NCI-H2029 treated with DMSO at 0.1 percent for 48 hours (cell line): ENCODE data around the gene UROS.

Experiments used
- DNase-seq: peaks from one replicate; lab custom pipeline; 2025; lab: John Stamatoyannopoulos, UW

Gene UROS

DNA sequence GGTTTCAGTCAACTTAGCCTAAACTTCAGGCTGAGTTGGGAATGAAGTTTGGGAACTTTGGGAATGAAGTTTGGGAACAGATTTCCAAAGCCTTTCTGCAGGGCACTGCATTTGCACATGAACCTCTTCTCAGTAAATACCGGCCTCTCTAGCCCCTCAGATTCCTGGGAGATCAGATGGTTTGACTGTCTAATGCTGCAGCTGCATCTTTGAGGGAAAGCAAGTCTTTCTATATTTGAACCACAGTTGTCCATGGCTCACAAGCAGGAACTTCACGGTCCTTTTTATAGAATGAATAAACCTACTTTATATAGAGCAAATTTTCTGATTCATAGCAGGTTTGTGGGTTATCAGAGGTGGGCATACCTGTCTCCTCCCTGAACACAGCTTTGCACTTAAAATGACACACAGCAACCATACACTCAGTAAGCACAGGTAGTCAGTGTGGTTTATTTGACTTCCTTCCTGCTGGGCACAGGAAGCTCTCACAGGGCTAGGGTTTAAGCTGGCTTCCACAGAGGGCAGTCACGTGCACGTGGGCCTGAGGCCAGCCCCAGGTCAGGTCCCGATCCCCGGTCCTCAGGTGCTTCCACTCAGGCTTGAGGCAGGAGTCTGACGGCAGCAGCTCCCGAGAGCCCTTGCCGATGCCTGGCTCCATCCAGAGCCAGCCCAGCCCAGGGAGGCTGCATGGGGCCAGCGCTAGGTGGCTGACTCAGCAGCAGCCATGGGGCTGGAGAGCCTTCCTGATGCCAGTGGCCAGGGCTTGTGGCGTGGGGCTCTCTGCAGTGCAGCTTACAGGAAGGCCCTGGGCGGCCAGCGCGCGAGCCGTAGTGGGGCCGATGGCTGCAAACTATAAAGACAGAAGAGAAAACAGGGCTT is 34.7 kb downstream of the UROS start:
- DNase-seq, result no peak

DNA sequence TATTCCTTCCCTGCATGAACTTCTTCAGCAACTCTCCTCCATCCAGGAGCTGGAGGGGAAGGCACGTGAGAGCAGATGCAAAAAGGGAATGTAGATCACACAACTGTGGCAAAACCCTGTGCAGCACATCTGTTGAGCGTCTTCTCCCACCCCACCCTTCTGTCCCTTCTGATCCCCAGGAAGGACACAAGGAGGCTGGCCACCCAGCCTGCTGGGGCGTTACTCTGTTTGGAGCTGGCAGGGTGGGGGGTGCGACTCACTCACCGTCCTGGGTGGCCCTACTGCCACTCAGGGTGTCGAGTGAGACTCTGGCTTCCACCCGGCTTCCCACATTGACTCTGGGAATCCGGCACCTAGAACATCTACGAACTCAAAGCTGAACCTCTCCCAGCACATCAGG is 37.3 kb downstream of the UROS start:
- DNase-seq, result no peak

DNA sequence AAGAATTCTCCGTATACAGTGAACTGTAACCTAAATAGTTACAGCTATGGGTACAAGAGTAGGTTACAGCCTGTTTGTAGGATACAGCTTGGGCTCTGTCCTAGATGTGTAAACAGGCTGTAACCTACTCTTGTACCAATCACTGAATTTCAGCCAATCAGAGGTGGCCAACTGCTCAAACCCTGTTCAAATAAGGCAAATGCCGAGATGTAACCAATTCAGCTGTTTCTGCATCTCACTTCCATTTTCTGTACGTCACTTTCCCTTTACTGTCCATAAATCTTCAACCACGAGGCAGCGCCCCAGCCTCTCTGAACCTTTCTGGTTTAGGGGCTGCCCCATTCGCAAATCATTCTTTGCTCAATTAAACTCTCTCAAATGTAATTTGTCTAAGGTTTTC is 39.1 kb downstream of the UROS start:
- DNase-seq, result no peak

DNA sequence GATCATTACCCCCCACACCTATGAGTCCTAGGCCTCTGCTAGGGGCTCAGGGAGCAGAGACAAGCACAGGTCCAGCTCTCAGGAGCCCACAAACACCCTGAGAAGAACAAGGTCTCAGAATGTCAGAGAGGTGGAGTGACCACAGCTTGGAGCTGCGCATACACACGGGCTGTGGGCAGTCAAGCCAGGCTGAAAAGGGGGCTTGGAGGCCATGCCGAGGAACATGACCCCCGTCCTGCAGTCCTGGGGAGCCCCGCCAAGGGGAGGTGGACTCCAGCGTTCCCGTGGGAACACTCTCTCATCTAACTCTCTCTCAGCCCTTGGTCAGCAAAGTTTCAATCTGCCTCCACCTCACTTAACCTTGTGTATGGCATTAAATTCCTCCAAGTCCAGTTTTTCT is 39.6 kb downstream of the UROS start:
- DNase-seq, result no peak

GRCh38 chr10:125782616-125783015 is 40.4 kb downstream of the UROS start:
- DNase-seq, result no peak

DNA sequence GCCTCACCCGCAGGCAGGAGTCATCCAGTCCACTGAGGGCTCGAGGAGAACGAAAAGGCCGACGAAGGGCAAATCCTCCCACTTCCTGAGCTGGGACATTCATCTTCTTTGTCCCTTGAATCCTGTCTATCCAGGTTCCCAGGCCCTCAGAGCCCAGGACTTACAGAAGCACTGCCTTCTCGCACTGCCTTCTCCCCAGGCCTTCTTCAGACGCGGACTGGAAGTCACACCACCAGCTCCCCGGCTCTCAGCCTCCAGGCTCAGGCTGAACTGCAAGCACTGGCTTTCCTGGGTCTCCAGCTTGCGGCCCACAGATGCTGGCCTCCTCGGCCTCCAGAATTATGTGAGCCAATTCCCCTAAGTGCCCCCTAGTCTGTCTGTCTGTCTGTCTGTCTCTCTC is 41.0 kb downstream of the UROS start:
- DNase-seq, result no peak

GRCh38 chr10:125781374-125781773 is 41.7 kb downstream of the UROS start:
- DNase-seq, result no peak

DNA sequence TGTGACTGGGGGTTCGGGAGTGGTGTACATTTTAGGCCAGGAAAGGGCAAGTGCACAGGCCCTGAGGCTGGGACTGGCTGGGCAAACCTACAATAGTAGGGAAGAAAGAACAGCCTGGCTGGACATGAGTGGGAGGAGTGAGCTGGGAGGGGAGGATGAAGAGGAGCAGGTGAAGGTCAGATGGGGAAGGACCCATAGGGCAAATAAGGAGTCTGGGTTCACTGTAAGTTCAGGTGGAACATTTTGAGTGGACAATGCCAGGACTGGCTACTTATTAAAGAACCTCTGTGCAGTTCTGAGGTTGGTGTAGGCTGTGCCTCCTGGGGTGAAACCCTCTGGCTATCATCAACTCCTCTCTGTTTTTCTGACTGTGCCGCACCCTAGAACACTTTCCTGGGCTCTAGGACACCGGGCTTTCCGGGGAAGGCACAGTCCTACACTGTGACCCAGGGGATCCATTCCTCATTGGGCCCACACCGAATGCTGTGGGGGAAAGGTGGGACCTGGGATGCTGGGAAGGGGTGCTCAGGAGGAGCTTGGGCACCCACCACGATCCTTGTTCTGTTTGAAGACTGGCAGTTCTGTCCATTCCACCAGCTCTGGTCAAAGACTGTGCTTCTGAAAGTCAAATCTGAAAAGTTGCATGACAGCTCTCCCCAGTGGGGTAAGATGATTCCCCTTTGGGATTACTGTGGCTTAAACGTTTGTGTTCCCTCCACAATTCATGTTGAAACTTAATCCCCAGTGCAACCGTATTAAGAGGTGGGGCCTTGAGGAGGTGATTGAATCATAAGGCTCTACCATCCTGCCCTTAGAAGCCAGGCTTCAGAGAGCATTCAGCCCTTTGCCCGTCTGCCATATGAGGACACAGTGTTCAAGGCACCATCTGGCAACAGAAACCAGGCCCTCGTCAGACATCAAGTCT is 43.4 kb downstream of the UROS start:
- no peak for DNase-seq

GRCh38 chr10:125778556-125778955 is 44.5 kb downstream of the UROS start:
- no peak for DNase-seq

GRCh38 chr10:125777806-125778205 is 45.3 kb downstream of the UROS start:
- DNase-seq, result no peak

DNA sequence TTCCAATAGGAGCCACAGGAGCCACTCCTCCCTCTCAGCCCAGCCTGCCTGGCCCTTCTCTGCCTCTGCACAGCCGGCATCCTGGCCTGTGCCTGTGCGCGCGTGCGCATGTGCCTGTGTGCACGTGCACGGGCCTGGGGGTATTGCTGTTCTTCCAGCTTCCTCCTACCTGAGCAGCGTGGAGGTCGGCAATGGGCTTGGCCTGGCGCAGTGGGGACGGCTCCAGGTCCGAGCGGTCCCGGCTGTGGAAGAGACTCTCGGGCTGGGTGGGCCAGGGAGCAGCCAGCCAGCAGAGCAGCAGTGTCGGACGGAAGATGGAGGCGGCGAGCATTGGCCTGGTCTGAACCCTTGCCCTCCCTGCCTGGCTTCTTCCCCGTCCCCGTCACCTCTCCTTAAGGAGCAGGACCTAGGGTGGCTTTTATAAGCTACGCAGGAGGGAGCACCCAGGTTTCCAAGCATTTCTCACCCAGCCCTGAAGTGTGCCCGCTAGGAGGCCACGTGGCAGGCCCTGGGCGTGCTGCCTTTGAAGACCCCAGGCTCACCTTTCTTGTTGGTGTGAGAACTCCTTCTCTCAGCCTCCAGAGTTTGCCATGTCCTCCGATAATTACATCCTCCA is 47.5 kb downstream of the UROS start, which contains the start of gene MMP21:
TSS of gene MMP21 (minus strand) at position 331 of the 616 bp plus-strand sequence. CDS start at position 331, 0 bp downstream.
- no peak for DNase-seq

DNA sequence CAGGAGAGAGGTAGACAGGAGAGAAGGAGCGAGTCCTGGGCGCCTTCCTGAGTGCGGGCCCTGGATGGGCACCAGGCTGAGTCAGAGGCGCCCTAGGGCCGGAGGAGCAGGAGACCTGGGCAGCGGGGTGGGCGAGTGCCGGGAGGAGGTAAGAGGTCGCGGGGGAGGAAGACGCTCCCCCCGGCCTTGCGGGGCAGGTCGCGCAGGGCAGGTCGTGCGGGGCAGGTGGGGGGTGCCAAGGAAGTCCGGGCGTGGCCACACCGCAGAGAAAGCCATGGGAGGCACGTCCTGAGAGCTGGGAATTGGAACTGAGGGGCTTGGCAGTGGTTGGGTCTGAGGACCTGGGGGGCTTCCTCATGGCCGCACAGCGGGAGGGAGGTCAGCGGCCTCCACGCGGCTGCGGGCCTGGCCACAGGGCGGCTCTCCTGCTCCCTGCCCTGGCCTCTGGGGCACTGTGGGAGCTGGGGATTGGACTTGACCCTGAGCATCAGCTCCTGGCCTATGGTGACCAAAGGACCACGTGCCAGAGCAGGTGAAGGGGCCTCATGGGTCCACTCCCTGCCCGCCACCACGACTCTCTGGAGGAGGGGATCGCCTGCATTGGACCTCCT is 48.4 kb downstream of the UROS start:
- DNase-seq, result no peak

DNA sequence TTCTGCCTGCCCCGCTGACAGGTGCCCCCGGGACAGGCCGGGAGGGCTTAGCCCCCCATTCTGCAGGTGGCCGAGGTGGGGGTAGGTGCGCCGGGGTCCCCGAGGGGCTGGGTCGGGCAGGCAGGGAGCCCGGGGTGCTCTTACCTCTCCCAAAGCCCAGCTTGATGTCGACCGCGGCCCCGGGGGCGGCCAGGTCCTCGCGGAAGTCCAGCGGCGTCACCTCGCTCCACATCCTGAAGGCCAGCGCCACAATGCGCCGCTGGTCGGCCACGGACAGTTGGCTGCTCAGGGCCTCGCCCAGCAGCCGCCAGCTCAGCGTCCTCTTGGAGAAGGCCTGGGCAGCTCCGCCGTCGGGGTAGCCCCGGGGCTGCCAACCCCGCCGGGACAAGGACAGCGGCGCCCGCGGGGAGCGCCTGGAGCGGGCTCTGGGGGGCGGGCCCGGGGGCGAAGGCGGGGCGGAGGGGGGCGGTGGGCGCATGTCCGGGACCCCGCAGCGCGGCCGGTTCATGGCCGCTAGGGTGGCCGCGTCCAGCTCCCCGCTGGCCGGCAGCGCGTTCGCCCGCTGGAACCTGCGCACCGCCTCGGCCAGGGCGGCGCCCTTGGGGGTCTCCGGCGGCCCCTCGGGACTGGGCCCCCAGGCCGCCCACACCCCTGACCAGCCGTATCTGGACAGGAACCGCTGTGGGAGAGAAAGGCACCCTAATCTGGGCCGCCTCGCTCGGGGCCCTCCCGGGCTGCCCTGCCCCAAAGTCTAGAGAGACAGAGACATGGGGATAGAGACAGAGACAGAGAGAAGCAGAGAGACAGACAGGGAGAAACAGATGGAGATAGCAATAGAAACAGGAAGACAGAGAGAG is 49.1 kb downstream of the UROS start:
- no peak for DNase-seq

DNA sequence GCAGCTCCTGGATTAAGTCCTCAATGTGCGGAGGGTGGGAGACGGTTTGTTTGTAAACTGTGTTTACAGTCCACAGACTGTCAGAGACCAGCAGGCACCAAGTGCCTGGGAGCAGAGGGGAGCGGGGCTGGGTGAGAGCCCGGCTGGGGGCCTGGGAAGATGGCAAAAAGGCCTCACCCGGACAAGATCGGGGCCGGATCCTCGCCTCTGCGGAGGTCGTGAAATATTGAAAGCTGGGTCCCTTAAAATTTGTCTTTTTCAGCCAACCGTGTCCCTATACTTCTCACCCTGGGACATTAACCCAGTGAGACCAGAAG is 50.2 kb downstream of the UROS start:
- no peak for DNase-seq

GRCh38 chr10:125772112-125772863 is 50.8 kb downstream of the UROS start:
- no peak for DNase-seq

DNA sequence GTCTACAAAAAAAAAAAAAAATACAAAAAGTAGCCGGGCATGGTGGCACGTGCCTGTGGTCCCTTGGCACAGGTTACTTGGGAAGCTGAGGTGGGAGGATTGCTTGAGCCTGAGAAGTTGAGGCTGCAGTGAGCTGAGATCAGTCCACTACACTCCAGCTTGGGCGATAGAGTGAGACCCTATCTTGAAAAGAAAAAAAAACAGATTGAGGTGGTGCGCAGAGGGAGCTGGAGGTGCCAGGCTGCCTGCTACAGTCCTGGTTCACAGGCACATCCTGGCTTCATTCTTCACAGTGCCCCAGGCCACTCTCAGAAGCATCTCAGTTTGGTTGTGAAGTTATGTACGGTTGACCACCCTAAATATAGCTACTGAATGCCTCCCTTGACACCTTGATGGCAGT is 52.2 kb downstream of the UROS start:
- no peak for DNase-seq

GRCh38 chr10:125769175-125769574 is 53.9 kb downstream of the UROS start:
- DNase-seq, result no peak

- DNase-seq, result no peak
Measured at GRCh38 chr10:125768219-125768855, 54.7 kb downstream of the UROS start.

DNA sequence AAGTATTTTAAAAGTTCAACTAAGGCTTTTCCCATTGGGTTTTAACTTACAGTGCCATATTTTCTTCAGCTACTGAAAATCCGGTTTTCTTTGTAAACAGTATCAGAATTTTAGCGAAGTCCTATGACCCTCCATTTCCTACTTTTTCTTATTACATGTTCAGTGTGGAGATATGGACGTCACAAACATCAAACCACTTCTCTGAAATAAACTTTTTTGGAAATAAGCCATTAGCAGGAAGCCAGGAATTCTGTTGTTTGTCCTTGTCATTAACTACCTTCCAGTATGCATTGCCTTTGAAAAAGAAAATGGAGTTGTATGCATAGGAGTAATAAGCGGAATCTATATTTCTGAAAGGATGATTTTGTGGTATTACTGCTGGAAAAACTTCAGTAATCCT is 56.5 kb downstream of the UROS start:
- no peak for DNase-seq

DNA sequence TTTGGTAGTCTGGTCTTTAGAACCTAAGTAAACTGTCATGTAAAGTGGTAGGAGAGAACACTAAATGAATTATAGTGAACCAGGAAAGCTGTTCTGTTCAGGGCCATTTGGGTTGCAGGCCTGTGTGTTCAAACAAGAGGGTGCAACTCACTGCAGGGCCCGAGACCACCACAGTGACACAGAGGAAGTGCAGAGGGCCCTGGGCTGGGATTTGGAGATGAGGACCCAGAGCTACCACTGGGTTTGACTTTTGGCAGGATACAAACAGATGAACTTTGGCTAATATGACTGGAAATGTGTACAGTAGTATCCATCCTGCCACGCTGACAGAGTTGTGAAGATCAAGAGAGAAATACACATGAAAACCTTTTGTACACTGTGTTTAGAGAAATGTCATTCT is 57.2 kb downstream of the UROS start:
- DNase-seq, result no peak
